PC-9 (cell line): ENCODE data around the gene DCHS1. TPM values are rescaled to one million over a fixed set of nuclear protein-coding genes. Genes with fewer than 3 reads are reported as not detected.

ENCODE experiments used
- BruUV-seq: library from RNA; stranded (reverse); fragments of 400-500 nt; replicated peaks from 2 replicates; lab custom pipeline; 2021; lab: Mats Ljungman, UMichigan
- CTCF ChIA-PET: fragments of 300-600 bp; sonication (Branson Sonifier 250); formaldehyde crosslinking; loops from one replicate; lab custom pipeline; 2022; ENCODE audit warnings: antibody characterized with exemption; lab: Charles Lee
- POLR2A ChIA-PET: fragments of 300-600 bp; sonication (Branson Sonifier 250); formaldehyde crosslinking; loops from one replicate; lab custom pipeline; 2022; ENCODE audit warnings: antibody characterized with exemption; ENCODE audit not compliant: unreplicated experiment; lab: Charles Lee
- DNase-seq, 2 experiments: peaks; one replicate each; pipeline versions ENCODE4 v3.0.0 to v3.0.0-alpha.2; 2015 to 2022; ENCODE audit warnings: mixed read lengths in 1 of 2
- H2AFZ ChIP-seq: fragments of 200-600 bp; sonication (generic); 2 replicates; pipeline ENCODE4 v1.8.1; 2017; ENCODE audit warnings: antibody characterized with exemption
- H3F3A ChIP-seq: fragments of 200-600 bp; sonication (generic); 2 replicates; pipeline ENCODE4 v1.8.1; 2017; ENCODE audit warnings: antibody characterized with exemption, mild to moderate bottlenecking, low read depth; ENCODE audit not compliant: insufficient read depth
- H3K27ac ChIP-seq: fragments of 200-600 bp; sonication (generic); 2 replicates; pipeline ENCODE4 v1.6.1; 2016; ENCODE audit warnings: mixed run types
- H3K27me3 ChIP-seq: fragments of 200-600 bp; sonication (generic); 2 replicates; pipeline ENCODE4 v1.6.1; 2016; ENCODE audit warnings: low read depth, mixed run types; ENCODE audit not compliant: insufficient read depth
- H3K36me3 ChIP-seq: fragments of 200-600 bp; sonication (generic); 2 replicates; pipeline ENCODE4 v1.6.1; 2016; ENCODE audit warnings: low read depth, mixed run types
- H3K4me1 ChIP-seq: fragments of 200-600 bp; sonication (generic); replicated peaks from 2 replicates; pipeline ENCODE4 v1.6.1; 2016; ENCODE audit warnings: mixed run types; ENCODE audit not compliant: insufficient read depth
- H3K4me2 ChIP-seq: fragments of 200-600 bp; sonication (generic); 2 replicates; pipeline ENCODE4 v1.6.1; 2017; ENCODE audit warnings: mixed run types
- H3K4me3 ChIP-seq: fragments of 200-600 bp; sonication (generic); 2 replicates; pipeline ENCODE4 v1.6.1; 2016; ENCODE audit warnings: mixed run types
- H3K79me2 ChIP-seq: fragments of 200-600 bp; sonication (generic); 2 replicates; pipeline ENCODE4 v1.6.1; 2017; ENCODE audit warnings: low read depth, mixed run types
- H3K9me2 ChIP-seq: fragments of 200-600 bp; sonication (generic); 2 replicates; pipeline ENCODE4 v1.8.1; 2017; ENCODE audit warnings: mild to moderate bottlenecking; ENCODE audit not compliant: insufficient read depth
- H3K9me3 ChIP-seq: fragments of 200-600 bp; sonication (generic); 2 replicates; pipeline ENCODE4 v1.8.1; 2016; ENCODE audit warnings: low read depth; ENCODE audit not compliant: insufficient read depth
- H4K20me1 ChIP-seq: fragments of 200-600 bp; sonication (generic); 2 replicates; pipeline ENCODE4 v1.8.1; 2017; ENCODE audit not compliant: insufficient read depth
- CTCF ChIP-seq: fragments of 200-600 bp; sonication (generic); conservative IDR thresholded peaks from 2 replicates; pipeline ENCODE4 v1.6.1; 2017; ENCODE audit warnings: mixed run types, antibody characterized with exemption, mild to moderate bottlenecking, moderate library complexity
- EZH2 ChIP-seq: fragments of 200-600 bp; sonication (generic); IDR thresholded peaks from 2 replicates; pipeline ENCODE4 v1.8.0; 2017; ENCODE audit warnings: antibody characterized with exemption, low read depth
- intact Hi-C: fragments of 100-400 bp; cut with micrococcal nuclease; formaldehyde crosslinking; loops from one replicate; pipeline ENCODE4 v1.10.0; 2022; ENCODE audit not compliant: unreplicated experiment
- total RNA-seq: library from RNA; stranded (reverse); gene quantifications from 2 replicates; pipeline ENCODE4 v1.2.3, GENCODE V29; 2021

The DCHS1 gene
- total RNA-seq, 1 experiment from 2014 or later, result 0.22 TPM

GRCh38 chr11:6603287-6604080, 52.1 kb downstream of the DCHS1 start, which contains the start of the genes ILK and RRP8:
TSS of gene ILK (plus strand) at chr11:6603774. CDS start at chr11:6604272, 498 bp downstream.
TSS of gene RRP8 (minus strand) at chr11:6603616. CDS start at chr11:6603502, 114 bp downstream.
- ChIA-PET CTCF (interaction anchor here (0.7 kb wide), 1 partner anchor 16 kb away, joined by 6 read pairs; the partner anchor contains the start of gene TPP1), POLR2A (interaction anchor here (0.7 to 1.0 kb wide), 2 partner anchors 8 to 80 kb away, joined by 8 to 13 read pairs; partner anchors contain the start of genes MRPL17 and TAF10)

GRCh38 chr11:6602096-6602940, 53.3 kb downstream of the DCHS1 start:
- Histone ChIP-seq H3K9me3 (no peaks in the 10 kb centered on the region), H4K20me1 (no peaks in the 10 kb centered on the region), H3K27me3 (no peaks in the 10 kb centered on the region), H2AFZ (peak overlapping the region; percentile 88; the same call in 1 of the 2 replicates), H3K27ac (no peak overlapping the region), H3K4me2 (peak overlapping the region; percentile 88), H3F3A (peaks cover 10% of the 10 kb centered on the region), H3K4me3 (peak overlapping the region; percentile 98), H3K4me1 (peaks cover 23% of the 10 kb centered on the region), H3K36me3 (0 out of 2 replicates have a peak, but pooled peaks cover 6% of the 10 kb centered on the region), H3K9me2 (no peaks in the 10 kb centered on the region), H3K79me2 (peaks cover 48% of the 10 kb centered on the region)
- BruUV-seq, result no TSS peak
- intact Hi-C loops, result loop anchor here (5.0 to 10.0 kb wide), 2 partner anchors 128 to 210 kb away; partner anchors contain the start of genes SMPD1 and TRIM3
- ChIA-PET CTCF (interaction anchor here (0.7 kb wide), 1 partner anchor 17 kb away, joined by 6 read pairs; the partner anchor contains the start of gene TPP1), POLR2A (no interaction called here)
- DNase-seq, result no peak
- TF ChIP-seq EZH2, result no peak
- no peak for TF ChIP-seq CTCF

More at GRCh38 chr11:6603287-6604080, 52.1 kb downstream of the DCHS1 start, which contains the start of the genes ILK and RRP8:
- Histone ChIP-seq H3K27me3 (no peaks in the 10 kb centered on the region), H3K9me2 (no peaks in the 10 kb centered on the region), H3K27ac (peak within 1 kb of the TSS; percentile 51), H3K4me2 (peak within 1 kb of the TSS; percentile 89), H3K36me3 (peaks cover 10% of the 10 kb centered on the region; the same call in 1 of the 2 replicates), H3F3A (peaks cover 16% of the 10 kb centered on the region), H4K20me1 (no peaks in the 10 kb centered on the region), H3K4me1 (peaks cover 28% of the 10 kb centered on the region), H3K4me3 (peak within 1 kb of the TSS; percentile 98), H3K79me2 (peaks cover 48% of the 10 kb centered on the region), H2AFZ (peak within 1 kb of the TSS; percentile 88), H3K9me3 (no peaks in the 10 kb centered on the region)
- intact Hi-C loops, result loop anchor here (2.0 to 10.0 kb wide), 3 partner anchors 79 to 211 kb away; partner anchors contain the start of genes MRPL17, SMPD1 and TRIM3
- BruUV-seq, result no TSS peak
- TF ChIP-seq EZH2 (no peak), CTCF (no peak)
- peak; percentile 61 to 77 for DNase-seq
